ENCODE results near the gene TSHZ2. TPM values are rescaled to one million over a fixed set of nuclear protein-coding genes. Genes with fewer than 3 reads are reported as not detected.

The TSHZ2 gene
- total RNA-seq, 2 donors from 2014 or later, result 29.1 to 30.7 TPM

DNA sequence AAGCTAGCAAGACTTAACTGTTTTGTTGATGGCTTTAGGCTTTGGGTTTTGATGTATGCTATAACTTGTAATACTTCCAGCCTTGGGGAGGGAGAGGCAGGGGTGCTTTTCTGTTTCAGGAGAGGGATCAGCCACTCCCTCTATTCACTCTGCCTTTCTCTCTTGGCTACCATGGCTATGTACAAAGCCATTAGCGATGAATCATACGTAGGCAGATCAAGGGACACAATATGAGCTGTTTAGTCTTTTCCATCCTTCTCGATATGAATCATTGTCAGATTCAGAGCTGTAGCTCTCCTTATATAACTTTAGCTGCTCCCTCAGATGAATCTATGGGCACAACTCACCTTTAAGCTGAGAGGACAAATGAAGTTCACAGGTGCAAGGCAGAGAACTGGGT lies 230.6 kb downstream of the TSHZ2 start:
- DNase-seq, result no peak
- Mint-ChIP-seq H3K36me3 (ENCODE audit: low read depth) (no peaks in the 10 kb centered on the region), H3K4me3 (no peak overlapping the region), H3K27ac (no peak overlapping the region), H3K4me1 (peaks cover 11% of the 10 kb centered on the region), H3K27me3 (peaks cover 19% of the 10 kb centered on the region)
- no peaks in the 10 kb centered on the region for H3K9me3 ChIP-seq (ENCODE audit: control insufficient read depth, low read length, poor library complexity, severe bottlenecking)
- no peak for ATAC-seq

DNA sequence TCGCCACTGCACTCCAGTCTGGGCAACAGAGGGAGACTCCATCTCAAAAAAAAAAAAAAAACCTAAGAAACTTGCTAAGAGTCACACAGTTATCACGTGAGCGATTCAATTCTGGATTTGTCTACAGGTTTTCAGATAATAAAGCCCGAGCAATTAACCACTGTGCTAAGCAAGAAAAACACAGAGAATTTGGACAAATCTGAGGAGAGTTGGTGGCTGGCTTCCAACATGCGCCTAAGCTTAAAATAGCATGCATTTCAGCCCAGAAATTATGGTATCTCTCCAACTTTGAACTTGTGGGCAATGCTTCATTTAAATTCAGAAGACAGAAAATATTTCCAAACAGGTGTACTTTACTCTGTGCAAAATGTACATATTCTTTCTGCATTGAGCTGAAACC lies 232.9 kb downstream of the TSHZ2 start:
- H3K9me3 ChIP-seq (ENCODE audit: control insufficient read depth, low read length, poor library complexity, severe bottlenecking), result no peaks in the 10 kb centered on the region
- H3K4me3 Mint-ChIP-seq, result no peak overlapping the region
- H3K36me3 Mint-ChIP-seq (ENCODE audit: low read depth), result no peaks in the 10 kb centered on the region
- ATAC-seq (no peak), DNase-seq (no peak)
- no peak overlapping the region for H3K27ac Mint-ChIP-seq
- peaks cover 13% of the 10 kb centered on the region for H3K27me3 Mint-ChIP-seq
- peaks cover 23% of the 10 kb centered on the region for H3K4me1 Mint-ChIP-seq

DNA sequence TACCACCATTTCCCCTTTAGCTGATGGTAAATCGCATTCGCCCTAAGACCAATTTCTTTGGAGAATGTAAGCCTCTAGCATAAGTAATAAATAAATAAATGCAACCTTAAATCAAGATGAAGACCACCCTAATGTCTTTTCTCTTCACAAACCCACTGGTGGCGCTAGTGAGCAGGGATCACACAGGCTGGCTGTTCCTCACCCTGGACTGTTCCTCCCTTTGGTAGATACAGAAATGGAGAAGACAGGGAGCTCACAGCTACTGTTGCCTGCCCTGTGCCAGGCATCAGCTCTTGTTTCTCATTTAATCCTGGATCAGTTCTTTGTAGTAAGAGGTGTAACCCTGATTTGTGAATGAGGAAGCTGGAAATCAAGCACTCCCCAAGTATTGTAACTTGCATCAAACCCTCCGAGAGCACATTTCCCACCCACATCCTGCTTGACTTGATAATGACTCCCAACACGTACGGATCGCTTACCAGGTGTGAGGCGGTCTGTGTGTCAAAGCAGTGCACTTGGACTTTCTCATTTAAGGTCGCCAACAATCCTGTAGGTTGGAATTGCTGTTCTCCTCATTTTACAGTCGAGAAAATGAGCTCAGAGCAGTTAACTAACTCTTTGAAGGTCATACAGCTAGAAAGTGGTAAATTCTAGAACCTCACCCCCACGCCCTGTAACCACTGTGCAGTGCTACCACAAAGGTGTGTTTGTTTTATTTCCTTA lies 236.1 kb downstream of the TSHZ2 start:
- no peaks in the 10 kb centered on the region for H3K36me3 Mint-ChIP-seq (ENCODE audit: low read depth)
- peak overlapping the region; percentile 77 for H3K27ac Mint-ChIP-seq
- DNase-seq, result no peak
- no peaks in the 10 kb centered on the region for H3K9me3 ChIP-seq (ENCODE audit: control insufficient read depth, low read length, poor library complexity, severe bottlenecking)
- peak; percentile 85 for ATAC-seq
- peaks cover 23% of the 10 kb centered on the region for H3K4me1 Mint-ChIP-seq
- H3K4me3 Mint-ChIP-seq, result peak overlapping the region; percentile 75
- no peaks in the 10 kb centered on the region for H3K27me3 Mint-ChIP-seq

GRCh38 chr20:53210041-53210440 lies 237.9 kb downstream of the TSHZ2 start:
- ATAC-seq, result no peak
- no peak for DNase-seq
- peak overlapping the region; percentile 63 for H3K27ac Mint-ChIP-seq
- no peaks in the 10 kb centered on the region for H3K27me3 Mint-ChIP-seq
- H3K4me3 Mint-ChIP-seq, result no peak overlapping the region
- H3K9me3 ChIP-seq (ENCODE audit: control insufficient read depth, low read length, poor library complexity, severe bottlenecking), result no peaks in the 10 kb centered on the region
- peaks cover 34% of the 10 kb centered on the region for H3K4me1 Mint-ChIP-seq
- H3K36me3 Mint-ChIP-seq (ENCODE audit: low read depth), result no peaks in the 10 kb centered on the region

- ATAC-seq, result no peak
- H3K9me3 ChIP-seq (ENCODE audit: control insufficient read depth, low read length, poor library complexity, severe bottlenecking), result no peaks in the 10 kb centered on the region
- Mint-ChIP-seq H3K4me1 (peaks cover 38% of the 10 kb centered on the region), H3K27ac (no peak overlapping the region), H3K36me3 (ENCODE audit: low read depth) (no peaks in the 10 kb centered on the region), H3K4me3 (no peak overlapping the region), H3K27me3 (no peaks in the 10 kb centered on the region)
- no peak for DNase-seq
Measured at GRCh38 chr20:53210931-53211330, 238.8 kb downstream of the TSHZ2 start.

GRCh38 chr20:53212018-53212417 lies 239.9 kb downstream of the TSHZ2 start:
- Mint-ChIP-seq H3K27ac (no peak overlapping the region), H3K36me3 (ENCODE audit: low read depth) (no peaks in the 10 kb centered on the region), H3K27me3 (peaks cover 2% of the 10 kb centered on the region), H3K4me1 (peaks cover 39% of the 10 kb centered on the region), H3K4me3 (no peak overlapping the region)
- DNase-seq (no peak), ATAC-seq (no peak)
- no peaks in the 10 kb centered on the region for H3K9me3 ChIP-seq (ENCODE audit: control insufficient read depth, low read length, poor library complexity, severe bottlenecking)

DNA sequence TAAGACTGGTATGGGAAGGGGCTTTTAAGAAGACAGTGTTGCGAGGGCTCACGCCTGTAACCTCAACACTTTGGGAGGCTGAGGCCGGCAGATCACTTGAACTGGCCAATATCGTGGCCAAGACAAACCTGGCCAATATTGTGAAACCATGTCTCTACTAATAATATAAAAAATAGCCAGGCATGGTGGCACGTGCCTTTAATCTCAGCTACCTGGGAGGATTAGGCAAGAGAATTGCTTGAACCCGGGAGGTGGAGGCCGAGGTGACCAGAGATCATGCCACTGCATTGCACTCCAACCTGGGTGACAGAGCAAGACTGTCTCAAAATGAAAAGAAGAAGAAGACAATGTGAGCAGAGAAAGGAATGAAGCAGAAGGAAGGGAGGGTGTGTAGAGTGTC lies 242.2 kb downstream of the TSHZ2 start:
- Mint-ChIP-seq H3K27ac (peak overlapping the region; percentile 93), H3K36me3 (ENCODE audit: low read depth) (no peaks in the 10 kb centered on the region), H3K4me1 (peaks cover 25% of the 10 kb centered on the region), H3K27me3 (peaks cover 4% of the 10 kb centered on the region), H3K4me3 (peak overlapping the region; percentile 63)
- DNase-seq (no peak), ATAC-seq (no peak)
- H3K9me3 ChIP-seq (ENCODE audit: control insufficient read depth, low read length, poor library complexity, severe bottlenecking), result no peaks in the 10 kb centered on the region

DNA sequence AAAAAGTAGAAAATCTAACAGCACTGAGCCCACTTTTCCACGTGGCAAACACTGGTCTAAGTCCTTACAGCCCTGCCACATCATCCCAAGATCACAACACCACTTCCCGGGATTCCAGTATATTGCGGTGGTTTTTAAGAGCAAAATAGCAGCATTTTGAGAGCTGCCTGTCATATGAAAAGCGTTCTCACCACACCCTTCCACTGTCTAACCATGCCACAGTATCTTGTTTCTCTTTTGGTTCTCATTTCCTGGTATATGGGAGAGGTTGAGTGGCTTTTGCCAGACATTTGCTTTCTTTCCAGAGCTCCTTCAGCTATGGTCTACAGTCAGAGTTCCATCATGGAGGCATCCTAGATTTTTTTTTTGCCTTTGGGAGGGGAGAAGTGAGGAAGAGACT lies 243.0 kb downstream of the TSHZ2 start:
- Mint-ChIP-seq H3K4me3 (peak overlapping the region; percentile 63), H3K36me3 (ENCODE audit: low read depth) (no peaks in the 10 kb centered on the region), H3K27ac (peak overlapping the region; percentile 93), H3K27me3 (peaks cover 4% of the 10 kb centered on the region), H3K4me1 (peaks cover 25% of the 10 kb centered on the region)
- DNase-seq (no peak), ATAC-seq (peak; percentile 61)
- H3K9me3 ChIP-seq (ENCODE audit: control insufficient read depth, low read length, poor library complexity, severe bottlenecking), result no peaks in the 10 kb centered on the region

GRCh38 chr20:53216478-53216855 lies 244.3 kb downstream of the TSHZ2 start:
- H3K36me3 Mint-ChIP-seq (ENCODE audit: low read depth), result no peaks in the 10 kb centered on the region
- H3K4me1 Mint-ChIP-seq, result peaks cover 25% of the 10 kb centered on the region
- H3K4me3 Mint-ChIP-seq, result peak overlapping the region; percentile 69
- ATAC-seq (no peak), DNase-seq (no peak)
- H3K27me3 Mint-ChIP-seq, result peaks cover 4% of the 10 kb centered on the region
- peak overlapping the region; percentile 78 for H3K27ac Mint-ChIP-seq
- H3K9me3 ChIP-seq (ENCODE audit: control insufficient read depth, low read length, poor library complexity, severe bottlenecking), result no peaks in the 10 kb centered on the region

- Mint-ChIP-seq H3K4me3 (peak overlapping the region; percentile 69), H3K4me1 (peaks cover 25% of the 10 kb centered on the region), H3K36me3 (ENCODE audit: low read depth) (no peaks in the 10 kb centered on the region), H3K27ac (peak overlapping the region; percentile 78), H3K27me3 (peaks cover 4% of the 10 kb centered on the region)
- DNase-seq, result peak; percentile 66 to 86 (median 71)
- peak; percentile 87 for ATAC-seq
- H3K9me3 ChIP-seq (ENCODE audit: control insufficient read depth, low read length, poor library complexity, severe bottlenecking), result no peaks in the 10 kb centered on the region
Measured at GRCh38 chr20:53216856-53217576, 244.9 kb downstream of the TSHZ2 start.

- peaks cover 4% of the 10 kb centered on the region for H3K27me3 Mint-ChIP-seq
- H3K4me1 Mint-ChIP-seq, result peaks cover 7% of the 10 kb centered on the region
- no peaks in the 10 kb centered on the region for H3K36me3 Mint-ChIP-seq (ENCODE audit: low read depth)
- ATAC-seq (peak; percentile 35), DNase-seq (no peak)
- no peak overlapping the region for H3K4me3 Mint-ChIP-seq
- H3K9me3 ChIP-seq (ENCODE audit: control insufficient read depth, low read length, poor library complexity, severe bottlenecking), result no peaks in the 10 kb centered on the region
- no peak overlapping the region for H3K27ac Mint-ChIP-seq
Measured at GRCh38 chr20:53220482-53221307, 248.5 kb downstream of the TSHZ2 start.

DNA sequence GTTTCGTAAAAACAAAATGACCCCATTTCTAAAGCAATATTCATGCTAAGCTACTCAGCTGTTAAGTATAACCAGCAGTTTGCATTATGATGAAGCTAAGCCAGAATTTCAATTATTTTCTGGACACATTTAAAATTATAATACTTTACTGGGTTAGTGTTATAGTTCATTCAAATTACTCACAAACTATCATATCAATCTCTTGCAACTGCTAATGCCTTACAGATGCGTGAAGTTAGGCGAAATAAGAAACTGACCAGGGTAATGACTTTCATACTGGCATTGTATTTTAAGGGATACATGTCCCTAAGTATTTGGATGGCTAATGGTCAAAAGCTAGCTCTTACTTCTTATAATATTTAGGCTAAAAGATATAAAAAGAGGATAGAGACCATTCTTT lies 249.6 kb downstream of the TSHZ2 start:
- H3K9me3 ChIP-seq (ENCODE audit: control insufficient read depth, low read length, poor library complexity, severe bottlenecking), result no peaks in the 10 kb centered on the region
- no peaks in the 10 kb centered on the region for H3K36me3 Mint-ChIP-seq (ENCODE audit: low read depth)
- peaks cover 11% of the 10 kb centered on the region for H3K27me3 Mint-ChIP-seq
- ATAC-seq (no peak), DNase-seq (no peak)
- H3K4me3 Mint-ChIP-seq, result no peak overlapping the region
- peaks cover 4% of the 10 kb centered on the region for H3K4me1 Mint-ChIP-seq
- no peak overlapping the region for H3K27ac Mint-ChIP-seq

GRCh38 chr20:53222416-53222815 lies 250.3 kb downstream of the TSHZ2 start:
- no peak overlapping the region for H3K4me3 Mint-ChIP-seq
- H3K9me3 ChIP-seq (ENCODE audit: control insufficient read depth, low read length, poor library complexity, severe bottlenecking), result no peaks in the 10 kb centered on the region
- DNase-seq, result no peak
- no peaks in the 10 kb centered on the region for H3K4me1 Mint-ChIP-seq
- H3K27me3 Mint-ChIP-seq, result peaks cover 7% of the 10 kb centered on the region
- no peak for ATAC-seq
- no peaks in the 10 kb centered on the region for H3K36me3 Mint-ChIP-seq (ENCODE audit: low read depth)
- no peak overlapping the region for H3K27ac Mint-ChIP-seq

Measured in T-helper 17 cell (primary cell).